NCI-H1048 (cell line): Measurements from ENCODE around the gene FCN1.
"Not testable (repeated sequence)": the region's sequence is repeated elsewhere in the genome, so short reads cannot be mapped to it uniquely, and the experiment has no call there.

Source experiments
- DNase-seq: peaks from one replicate; lab custom pipeline; 2025; lab: John Stamatoyannopoulos, UW

The FCN1 gene

GRCh38 chr9:134917431-134918373 is at the start of gene FCN1:
TSS of gene FCN1 (minus strand) at chr9:134917912. CDS start at chr9:134917871, 41 bp downstream.
- DNase-seq: no peak

GRCh38 chr9:134966697-134967546 is 49.2 kb upstream of the FCN1 start:
- no peak for DNase-seq

- DNase-seq: no peak
Observed at GRCh38 chr9:134966270-134966669, 48.6 kb upstream of the FCN1 start.

- DNase-seq: no peak
Observed at GRCh38 chr9:134965851-134966250, 48.1 kb upstream of the FCN1 start.

GRCh38 chr9:134965411-134965810 is 47.7 kb upstream of the FCN1 start:
- DNase-seq: no peak

- DNase-seq: no peak
Observed at GRCh38 chr9:134964271-134965055, 46.8 kb upstream of the FCN1 start.

- no peak for DNase-seq
Observed at GRCh38 chr9:134963546-134963945, 45.8 kb upstream of the FCN1 start.

GRCh38 chr9:134962973-134963364 is 45.3 kb upstream of the FCN1 start:
- no peak for DNase-seq

- no peak for DNase-seq
Observed at GRCh38 chr9:134962065-134962972, 44.6 kb upstream of the FCN1 start.

GRCh38 chr9:134961331-134962064 is 43.8 kb upstream of the FCN1 start:
- DNase-seq: no peak

- no peak for DNase-seq
Observed at GRCh38 chr9:134960701-134961181, 43.0 kb upstream of the FCN1 start.

GRCh38 chr9:134959971-134960310 is 42.2 kb upstream of the FCN1 start:
- DNase-seq: no peak

- no peak for DNase-seq
Observed at GRCh38 chr9:134959126-134959970, 41.6 kb upstream of the FCN1 start.

GRCh38 chr9:134957945-134958227 is 40.2 kb upstream of the FCN1 start:
- DNase-seq: no peak

- DNase-seq: no peak
Observed at GRCh38 chr9:134957165-134957944, 39.6 kb upstream of the FCN1 start.

- DNase-seq: not testable (repeated sequence)
Observed at GRCh38 chr9:134956387-134956786, 38.7 kb upstream of the FCN1 start.

- no peak for DNase-seq
Observed at GRCh38 chr9:134955801-134956200, 38.1 kb upstream of the FCN1 start.

GRCh38 chr9:134955156-134955555 is 37.4 kb upstream of the FCN1 start:
- no peak for DNase-seq

- no peak for DNase-seq
Observed at GRCh38 chr9:134951994-134952393, 34.3 kb upstream of the FCN1 start.
